Measurements from ENCODE around the gene HSPB9. TPM values are rescaled to one million over a fixed set of nuclear protein-coding genes. Genes with fewer than 3 reads are reported as not detected.

The HSPB9 gene
- total RNA-seq, 1 donor from 2014 or later = not detected

DNA sequence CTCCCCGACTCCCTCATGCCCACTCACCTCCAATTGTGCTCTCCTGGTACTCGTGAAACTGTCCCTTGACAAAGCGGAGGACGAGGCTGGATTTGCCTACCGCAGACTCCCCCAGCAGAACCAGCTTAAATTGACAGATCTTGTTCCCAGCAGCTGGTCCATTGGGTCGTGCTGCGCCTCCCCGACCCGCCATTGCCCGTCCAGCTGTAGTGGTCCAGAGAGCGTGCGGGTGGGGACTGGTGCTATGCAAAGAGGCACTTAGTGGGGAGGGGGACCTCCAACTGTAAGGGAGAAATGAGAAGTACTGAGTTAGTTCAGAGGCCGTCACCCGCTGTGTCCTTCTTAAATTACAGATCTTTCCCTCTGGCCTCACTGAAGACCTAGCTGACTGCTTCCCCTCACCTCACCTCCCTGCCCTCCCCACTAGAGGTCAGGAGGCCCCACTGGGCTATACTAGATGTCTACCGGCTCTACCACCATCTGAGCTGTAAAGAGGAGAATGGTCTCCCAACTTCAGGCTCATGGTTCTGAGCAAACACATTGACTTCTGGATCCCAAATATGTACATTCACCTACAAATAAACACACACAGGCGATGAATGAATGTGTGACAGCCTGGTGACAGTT is 7.8 kb downstream of the HSPB9 start:
- intact Hi-C loops (cut with micrococcal nuclease) = loop anchor here (5.0 kb wide), 1 partner anchor 157 kb away; the partner anchor contains the start of gene STAT5A
- ChIA-PET POLR2A (interaction anchor here (0.7 to 1.1 kb wide), 2 partner anchors 22 to 113 kb away, joined by 3 to 4 read pairs; partner anchors contain the start of gene DNAJC7), CTCF (interaction anchor here (0.6 to 1.1 kb wide), 2 partner anchors 51 to 1798 kb away, joined by 3 to 4 read pairs; partner anchors contain the start of gene KCNH4)
- DNase-seq (no peak), ATAC-seq (ENCODE audit: low read depth) (no peak)
- H3K27me3 Mint-ChIP-seq = no peaks in the 10 kb centered on the region
- no peaks in the 10 kb centered on the region for H3K9me3 Mint-ChIP-seq
- peaks cover 65% of the 10 kb centered on the region for H3K36me3 Mint-ChIP-seq (ENCODE audit: low read depth)
- H3K4me3 Mint-ChIP-seq = no peak overlapping the region
- H3K4me1 Mint-ChIP-seq = peaks cover 45% of the 10 kb centered on the region
- H3K27ac Mint-ChIP-seq = peak overlapping the region; percentile 16
- TF ChIP-seq, protein P1, sequence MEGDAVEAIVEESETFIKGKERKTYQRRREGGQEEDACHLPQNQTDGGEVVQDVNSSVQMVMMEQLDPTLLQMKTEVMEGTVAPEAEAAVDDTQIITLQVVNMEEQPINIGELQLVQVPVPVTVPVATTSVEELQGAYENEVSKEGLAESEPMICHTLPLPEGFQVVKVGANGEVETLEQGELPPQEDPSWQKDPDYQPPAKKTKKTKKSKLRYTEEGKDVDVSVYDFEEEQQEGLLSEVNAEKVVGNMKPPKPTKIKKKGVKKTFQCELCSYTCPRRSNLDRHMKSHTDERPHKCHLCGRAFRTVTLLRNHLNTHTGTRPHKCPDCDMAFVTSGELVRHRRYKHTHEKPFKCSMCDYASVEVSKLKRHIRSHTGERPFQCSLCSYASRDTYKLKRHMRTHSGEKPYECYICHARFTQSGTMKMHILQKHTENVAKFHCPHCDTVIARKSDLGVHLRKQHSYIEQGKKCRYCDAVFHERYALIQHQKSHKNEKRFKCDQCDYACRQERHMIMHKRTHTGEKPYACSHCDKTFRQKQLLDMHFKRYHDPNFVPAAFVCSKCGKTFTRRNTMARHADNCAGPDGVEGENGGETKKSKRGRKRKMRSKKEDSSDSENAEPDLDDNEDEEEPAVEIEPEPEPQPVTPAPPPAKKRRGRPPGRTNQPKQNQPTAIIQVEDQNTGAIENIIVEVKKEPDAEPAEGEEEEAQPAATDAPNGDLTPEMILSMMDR (IDR thresholded peaks at IDR 0.05) = no peak

GRCh38 chr17:42131232-42131631 is 8.6 kb downstream of the HSPB9 start:
- peaks cover 53% of the 10 kb centered on the region for H3K4me1 Mint-ChIP-seq
- intact Hi-C loops (cut with micrococcal nuclease) = loop anchor here (5.0 kb wide), 1 partner anchor 156 kb away; the partner anchor contains the start of gene STAT5A
- POLR2A ChIA-PET = no interaction called here

GRCh38 chr17:42131981-42132432 is 9.4 kb downstream of the HSPB9 start:
- Mint-ChIP-seq H3K36me3 (ENCODE audit: low read depth) (peaks cover 64% of the 10 kb centered on the region), H3K27me3 (no peaks in the 10 kb centered on the region), H3K4me1 (peaks cover 61% of the 10 kb centered on the region), H3K27ac (peak overlapping the region; percentile 50), H3K4me3 (no peak overlapping the region), H3K9me3 (no peaks in the 10 kb centered on the region)
- ATAC-seq (ENCODE audit: low read depth) (no peak), DNase-seq (no peak)
- ChIA-PET CTCF (interaction anchor here (1.0 to 1.1 kb wide), 2 partner anchors 10 to 12 kb away, joined by 3 read pairs; no protein-coding TSS in a partner anchor), POLR2A (interaction anchor here (0.6 to 1.3 kb wide), 4 partner anchors 11 to 115 kb away, joined by 3 read pairs; partner anchors contain the start of genes DNAJC7 and GHDC)
- intact Hi-C loops (cut with micrococcal nuclease) = loop anchor here (5.0 kb wide), 1 partner anchor 155 kb away; the partner anchor contains the start of gene STAT5A
- TF ChIP-seq, protein P1 (IDR thresholded peaks at IDR 0.05) = no peak

More at GRCh38 chr17:42131232-42131631, 8.6 kb downstream of the HSPB9 start:
- Mint-ChIP-seq H3K27me3 (no peaks in the 10 kb centered on the region), H3K9me3 (no peaks in the 10 kb centered on the region), H3K27ac (peak overlapping the region; percentile 13), H3K4me3 (no peak overlapping the region), H3K36me3 (ENCODE audit: low read depth) (peaks cover 64% of the 10 kb centered on the region)
- DNase-seq = no peak
- CTCF ChIA-PET = interaction anchor here (1.0 kb wide), 1 partner anchor 12 kb away, joined by 3 read pairs; no protein-coding TSS in a partner anchor
- TF ChIP-seq, protein P1 (IDR thresholded peaks at IDR 0.05) = no peak
- no peak for ATAC-seq (ENCODE audit: low read depth)

DNA sequence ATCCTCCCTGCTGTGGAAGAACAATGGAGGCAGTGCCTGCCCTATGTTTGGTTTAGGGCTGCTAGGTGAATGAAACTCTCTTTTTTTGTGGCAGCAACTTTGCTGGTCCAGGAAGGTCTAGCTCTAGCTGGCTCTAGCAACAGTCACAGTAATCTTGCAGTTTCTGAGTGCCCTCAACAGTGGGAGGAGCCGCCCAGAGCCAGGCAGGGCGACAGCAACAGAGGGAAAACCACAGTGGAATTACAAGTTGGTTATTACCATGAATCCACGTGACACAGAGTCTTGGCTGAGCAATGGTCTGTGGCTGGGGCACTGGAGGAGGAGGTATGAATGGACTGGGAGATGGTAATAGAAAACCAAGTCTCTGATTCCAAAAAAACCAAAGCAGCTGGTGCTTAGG is 10.3 kb downstream of the HSPB9 start:
- ATAC-seq (ENCODE audit: low read depth) = peak; percentile 45
- ChIA-PET CTCF (interaction anchor here (1.1 kb wide), 1 partner anchor 11 kb away, joined by 3 read pairs; no protein-coding TSS in a partner anchor), POLR2A (interaction anchor here (1.0 to 1.3 kb wide), 2 partner anchors 62 to 115 kb away, joined by 3 read pairs; partner anchors contain the start of genes DNAJC7 and GHDC)
- H3K4me3 Mint-ChIP-seq = peak overlapping the region; percentile 49
- intact Hi-C loops (cut with micrococcal nuclease) = loop anchor here (1.0 to 5.0 kb wide), 2 partner anchors 8 to 154 kb away; partner anchors contain the start of gene STAT5A
- no peaks in the 10 kb centered on the region for H3K9me3 Mint-ChIP-seq
- peak overlapping the region; percentile 77 for H3K27ac Mint-ChIP-seq
- TF ChIP-seq, protein P1 (IDR thresholded peaks at IDR 0.05) = no peak
- peaks cover 57% of the 10 kb centered on the region for H3K36me3 Mint-ChIP-seq (ENCODE audit: low read depth)
- H3K27me3 Mint-ChIP-seq = no peaks in the 10 kb centered on the region
- peaks cover 64% of the 10 kb centered on the region for H3K4me1 Mint-ChIP-seq
- no peak for DNase-seq
